ENCODE measurements around the gene PCMT1. TPM values are rescaled to one million over a fixed set of nuclear protein-coding genes. Genes with fewer than 3 reads are reported as not detected.

PCMT1 gene
- total and polyA plus RNA-seq, 9 of the 15 experiments (the other 6 are each of a cell fraction or from before 2014, with no cell fraction given): 217 to 541 (median 327) TPM

- TF ChIP-seq ASH1L (IDR thresholded peaks at IDR 0.05; ENCODE audit: borderline replicate concordance, low read depth, partially characterized antibody) (no peak), PYGO2 (tag; IDR thresholded peaks at IDR 0.05) (no peak), RAD21 (CRISPR knock-in tag; conservative IDR thresholded peaks at IDR 0.05 in 1 of 2, IDR thresholded peaks at IDR 0.05 in 1 of 2) (peak; percentile 89 to 92), NR2F6 (CRISPR knock-in tag; IDR thresholded peaks at IDR 0.05) (no peak), CC2D1A (IDR thresholded peaks at IDR 0.05) (0 out of 2 replicates have a peak, but pooled peaks have one; percentile 46), CTCF (IDR thresholded peaks at IDR 0.05 in 2 of 3, conservative IDR thresholded peaks at IDR 0.05 in 1 of 3; ENCODE audit: insufficient read depth in 2 of 3, low read depth in 1 of 3, low read length in 3 of 3) (peak; percentile 90 to 98 (median 93)), E2F3 (CRISPR knock-in tag; IDR thresholded peaks at IDR 0.05) (no peak), FOXK2 (conservative IDR thresholded peaks at IDR 0.05 in 1 of 2, IDR thresholded peaks at IDR 0.05 in 1 of 2; ENCODE audit: low read depth in 2 of 2) (no peak), ESRRA (IDR thresholded peaks at IDR 0.05; ENCODE audit: borderline replicate concordance, low read depth) (peak; percentile 25; the same call in 1 of the 2 replicates), ZNF274 (IDR thresholded peaks at IDR 0.05; ENCODE audit: borderline replicate concordance, low read depth, low read length) (no peak), XRCC5 (IDR thresholded peaks at IDR 0.05; ENCODE audit: low read depth, low read length) (peak; percentile 43; the same call in 1 of the 2 replicates), ZC3H8 (IDR thresholded peaks at IDR 0.05) (no peak), FOXK1 (CRISPR knock-in tag; IDR thresholded peaks at IDR 0.05; ENCODE audit: borderline replicate concordance) (no peak), REST (IDR thresholded peaks at IDR 0.05; ENCODE audit: borderline replicate concordance) (peak; percentile 82), REST (CRISPR knock-in tag; IDR thresholded peaks at IDR 0.05; ENCODE audit: low read depth) (no peak)
Observed at GRCh38 chr6:149834513-149835481, 85.3 kb downstream of the PCMT1 start (continued).
